ENCODE data around the gene ELMO3.

Gene ELMO3

GRCh38 chr16:67199011-67199807 lies at the start of gene ELMO3:
Gene ELMO3, plus strand, starts transcription at chr16:67199131. Its CDS starts 196 bp downstream, at chr16:67199327.
- peak; percentile 39 for DNase-seq (ENCODE audit: low spot score)

GRCh38 chr16:67149276-67150046 lies 49.5 kb upstream of the ELMO3 start:
- no peak for DNase-seq (ENCODE audit: low spot score)

GRCh38 chr16:67150047-67150832 lies 48.7 kb upstream of the ELMO3 start:
- peak; percentile 86 for DNase-seq (ENCODE audit: low spot score)

GRCh38 chr16:67150833-67151396 lies 48.0 kb upstream of the ELMO3 start, which contains the start of gene B3GNT9:
Gene B3GNT9, minus strand, starts transcription at chr16:67150998. Its CDS starts 513 bp downstream, at chr16:67150485.
- DNase-seq (ENCODE audit: low spot score), result peak; percentile 94

DNA sequence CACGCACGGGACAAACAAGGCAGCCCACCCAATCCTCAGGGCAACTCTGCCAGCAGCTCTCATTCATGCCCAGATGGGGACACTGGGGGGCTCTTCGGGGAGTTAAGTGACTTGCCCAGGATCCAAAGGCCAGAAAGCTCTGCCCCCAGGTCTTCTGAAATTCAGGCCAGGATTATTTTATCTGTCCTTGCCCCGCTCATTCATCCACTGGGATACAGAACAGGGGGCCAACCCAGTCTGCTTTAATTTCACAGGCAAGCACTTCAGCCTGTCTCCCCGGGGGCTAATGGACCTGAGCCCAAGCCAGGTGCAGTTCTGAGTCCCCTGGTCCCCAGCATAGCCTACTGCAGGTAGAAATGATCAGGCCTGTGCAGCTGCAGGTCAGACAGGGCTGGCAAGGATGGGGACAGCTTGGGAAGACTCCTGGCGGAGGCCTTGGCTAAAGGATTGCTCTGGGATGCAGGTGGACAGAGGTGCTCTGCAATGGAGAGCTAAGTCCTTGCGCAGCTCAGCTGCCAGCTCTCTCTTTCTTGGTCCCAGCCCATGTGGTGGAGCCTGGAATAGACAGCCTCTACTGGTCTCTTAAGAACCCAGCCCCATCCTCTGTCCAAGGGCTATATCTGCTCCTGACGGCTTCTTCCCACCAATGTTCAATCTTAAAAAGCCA lies 47.4 kb upstream of the ELMO3 start:
- no peak for DNase-seq (ENCODE audit: low spot score)

DNA sequence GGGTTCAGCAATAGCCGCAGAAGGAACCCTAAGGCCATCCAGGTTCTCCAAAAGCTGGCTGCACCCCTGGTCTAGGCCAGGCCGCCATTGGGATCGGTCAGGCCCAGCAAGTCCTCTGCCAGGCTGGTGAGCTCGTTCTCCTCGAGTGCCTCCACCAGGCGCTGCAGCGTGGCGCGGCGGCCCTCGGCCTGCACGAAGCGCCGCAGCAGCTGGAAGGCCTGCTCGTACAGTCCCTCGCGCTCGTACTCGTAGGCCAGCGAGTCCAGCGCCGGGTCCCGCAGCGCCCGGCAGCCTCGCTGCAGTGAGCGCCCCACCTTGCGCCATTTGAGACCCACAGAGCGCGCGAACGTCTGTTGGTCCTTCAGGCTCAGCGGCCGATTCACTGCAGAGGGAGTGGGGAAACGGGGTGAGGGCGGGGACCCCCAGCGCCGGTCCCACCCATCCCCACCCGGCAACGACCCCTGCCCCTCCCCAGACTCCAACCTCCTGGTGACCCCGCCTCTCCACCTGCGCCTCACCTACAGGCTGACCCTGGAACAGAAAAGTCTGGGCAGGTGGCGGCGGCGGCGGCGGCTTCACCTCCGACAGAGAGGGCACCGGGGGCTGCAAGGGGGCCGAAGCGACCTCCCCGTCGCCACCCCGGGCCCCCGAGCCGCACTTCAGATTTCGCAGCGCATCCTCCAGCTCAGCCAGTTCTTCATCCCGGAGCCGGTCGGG lies 44.2 kb upstream of the ELMO3 start:
- no peak for DNase-seq (ENCODE audit: low spot score)

DNA sequence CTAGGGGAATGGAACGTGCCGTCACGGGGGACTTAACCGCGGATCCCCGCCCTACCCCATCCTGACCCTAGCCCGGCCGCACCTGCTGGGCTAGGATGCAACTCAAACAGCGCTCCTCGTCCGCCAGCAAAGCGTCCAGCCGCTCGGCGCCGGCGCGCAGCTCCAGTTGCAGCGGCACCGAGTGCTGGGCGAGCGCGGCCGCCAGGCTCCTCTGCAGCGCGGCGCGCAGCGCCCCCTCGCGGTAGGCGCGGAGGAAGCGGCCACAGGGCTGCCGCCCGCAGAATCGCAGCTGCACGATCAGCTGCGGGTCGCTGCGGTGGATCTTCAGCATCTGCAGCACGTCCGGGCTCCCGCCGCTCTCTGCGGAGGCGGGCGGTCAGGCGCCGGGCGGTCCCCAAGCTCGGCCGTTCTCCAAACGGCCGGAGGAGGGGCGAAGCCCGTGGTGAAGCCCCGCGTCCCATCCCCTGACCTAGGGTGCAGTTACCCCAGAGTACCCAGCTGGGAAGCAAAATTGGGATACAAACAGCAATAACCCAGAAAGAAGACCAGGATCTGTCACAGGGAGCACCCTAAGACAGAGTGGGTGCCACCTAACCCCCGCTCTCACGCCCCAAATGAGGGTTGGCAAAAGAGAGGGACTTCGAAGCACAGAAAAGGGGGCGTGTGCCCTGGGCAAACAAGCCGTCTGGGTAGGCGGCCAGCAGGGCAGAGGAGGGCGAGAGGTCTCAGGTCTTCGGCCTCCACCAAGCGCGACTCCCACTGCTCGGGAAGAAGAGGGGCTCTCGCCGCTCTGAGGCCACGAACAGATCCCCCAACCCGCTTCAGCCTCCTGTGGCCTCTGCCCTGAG lies 43.4 kb upstream of the ELMO3 start:
- peak; percentile 93 for DNase-seq (ENCODE audit: low spot score)

- no peak for DNase-seq (ENCODE audit: low spot score)
These were observed 42.6 kb upstream of the ELMO3 start for GRCh38 chr16:67156143-67156844.

DNA sequence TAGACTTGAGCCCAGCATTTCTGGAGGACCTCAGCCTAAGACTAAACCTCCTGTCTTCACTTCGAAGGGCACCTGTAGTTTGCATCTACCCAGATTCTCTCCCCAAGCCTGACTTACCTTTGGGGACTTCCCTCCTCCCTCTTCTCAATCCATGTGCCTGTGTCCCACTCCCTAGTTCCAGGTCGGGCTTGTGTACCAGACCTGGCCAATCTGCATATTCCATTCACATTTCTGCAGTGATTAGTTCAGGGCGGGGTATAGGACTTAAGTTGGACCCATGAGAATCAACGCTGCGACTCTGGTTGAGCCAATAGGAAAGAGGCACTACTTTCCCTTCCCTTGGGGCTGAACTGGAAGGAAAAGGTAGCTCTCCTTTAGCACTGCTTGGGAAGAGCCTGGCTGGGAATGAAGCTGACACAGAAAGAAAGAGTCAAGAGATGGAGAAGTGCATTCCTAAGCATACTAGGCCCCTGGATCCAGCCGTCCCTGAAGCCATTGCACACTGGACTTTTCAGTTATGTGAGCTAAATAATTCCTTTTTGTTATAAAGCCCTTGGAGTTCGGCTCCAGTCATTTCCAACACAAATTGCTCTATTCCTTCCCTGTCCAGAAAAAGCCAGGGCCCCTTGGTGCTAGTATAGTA lies 41.7 kb upstream of the ELMO3 start:
- DNase-seq (ENCODE audit: low spot score), result no peak

DNA sequence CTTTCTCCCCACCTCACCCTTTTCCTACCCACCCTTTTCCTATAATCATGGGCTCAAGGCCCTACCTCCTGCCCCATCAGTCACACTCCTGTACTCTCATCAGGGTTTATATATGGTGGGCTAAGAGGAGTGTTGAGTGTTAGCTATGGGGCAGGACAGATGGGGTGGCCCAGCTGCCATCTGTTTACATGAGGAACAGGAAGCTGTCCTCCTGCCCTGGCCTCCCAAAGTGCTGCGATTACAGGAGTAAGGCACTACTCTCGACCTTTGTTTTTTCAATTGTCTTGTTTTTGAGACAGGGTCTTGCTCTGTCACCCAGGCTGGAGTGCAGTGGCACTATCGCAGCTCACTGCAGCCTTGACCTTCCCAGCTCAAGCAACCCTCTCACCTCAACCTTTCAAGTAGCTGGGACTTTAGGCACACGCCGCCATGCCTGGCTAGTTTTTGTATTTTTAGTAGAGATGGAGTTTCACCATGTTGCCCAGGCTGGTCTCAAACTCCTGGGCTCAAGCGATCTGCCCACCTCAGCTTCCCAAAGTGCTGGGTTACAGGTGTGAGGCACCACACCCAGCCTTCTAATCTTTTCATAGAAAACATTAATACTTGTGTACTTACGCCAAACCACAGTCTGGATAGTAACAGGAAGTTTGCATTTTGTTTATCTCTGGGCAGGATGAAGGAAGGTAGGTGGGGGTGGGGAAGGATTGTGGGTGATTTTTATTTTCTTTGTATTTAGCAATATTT lies 40.9 kb upstream of the ELMO3 start:
- no peak for DNase-seq (ENCODE audit: low spot score)

- DNase-seq (ENCODE audit: low spot score), result peak; percentile 52
These were observed 40.0 kb upstream of the ELMO3 start for GRCh38 chr16:67158637-67159600.

- DNase-seq (ENCODE audit: low spot score), result no peak
These were observed 37.3 kb upstream of the ELMO3 start for GRCh38 chr16:67161595-67162058.

- no peak for DNase-seq (ENCODE audit: low spot score)
These were observed 36.3 kb upstream of the ELMO3 start for GRCh38 chr16:67162506-67163163.

- DNase-seq (ENCODE audit: low spot score), result no peak
These were observed 35.5 kb upstream of the ELMO3 start for GRCh38 chr16:67163164-67163998.

DNA sequence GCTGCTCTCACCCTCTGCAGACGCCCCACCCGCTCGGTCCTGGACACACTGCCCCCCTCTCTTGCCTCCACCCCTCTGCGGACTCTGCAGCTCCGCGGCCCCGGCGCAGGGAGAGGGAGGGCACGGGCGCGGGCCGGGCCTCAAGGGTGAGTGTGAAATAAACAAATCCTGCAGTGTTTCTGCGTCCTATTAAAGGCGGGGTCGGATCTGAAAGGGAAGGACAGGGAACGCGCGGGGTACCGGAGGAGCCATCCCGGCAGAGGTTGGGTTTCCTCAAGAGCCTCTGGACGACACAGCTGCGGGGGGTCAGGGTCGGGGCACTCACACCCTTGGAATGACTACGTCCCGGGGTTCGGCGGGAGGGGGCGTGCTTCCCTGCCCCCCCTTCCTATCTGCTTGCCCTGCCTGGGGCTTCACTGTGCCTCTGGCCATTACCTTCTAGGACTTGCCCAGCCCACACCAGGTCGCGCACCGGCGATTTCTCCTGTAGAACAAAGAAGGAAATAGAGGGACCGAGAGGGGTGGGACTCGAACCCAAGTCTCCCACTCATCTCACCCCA lies 34.9 kb upstream of the ELMO3 start:
- DNase-seq (ENCODE audit: low spot score), result no peak
